Esophagus muscularis mucosa (tissue), 4 donors: ENCODE results near the gene MYOM3. TPM values are rescaled to one million over a fixed set of nuclear protein-coding genes. Genes with fewer than 3 reads are reported as not detected.

Experiments used
- DNase-seq: peaks from one replicate; pipeline ENCODE4 v3.0.0-alpha.2; 2017; ENCODE audit errors: extremely low spot score
- H3K27ac ChIP-seq, 4 donors: fragments of 200-600 bp; sonication (generic); replicated peaks in 1 of 4; 1 replicate in 3 of 4; 2 replicates in 1 of 4; pipeline ENCODE4 v1.5.1; 2016 to 2019; ENCODE audit warnings: mild to moderate bottlenecking in 1 of 4
- H3K27me3 ChIP-seq, 4 donors: fragments of 200-600 bp; sonication (generic); one replicate each; pipeline versions ENCODE4 v1.5.1 to v1.6.0; 2016 to 2019
- H3K36me3 ChIP-seq, 4 donors: fragments of 200-600 bp; sonication (generic); one replicate each; pipeline ENCODE4 v1.5.1; 2016 to 2019
- H3K4me1 ChIP-seq, 4 donors: fragments of 200-600 bp; sonication (generic); one replicate each; pipeline ENCODE4 v1.5.1; 2016 to 2019
- H3K4me3 ChIP-seq, 4 donors: fragments of 200-600 bp; sonication (generic); 1 replicate in 2 of 4; 2 replicates in 2 of 4; pipeline ENCODE4 v1.5.1; 2016 to 2019; ENCODE audit warnings: mild to moderate bottlenecking in 4 of 4, moderate library complexity in 1 of 4
- H3K9me3 ChIP-seq, 4 donors: fragments of 200-600 bp; sonication (generic); 1 replicate in 3 of 4; 2 replicates in 1 of 4; pipeline ENCODE4 v1.5.1; 2016 to 2019
- CTCF ChIP-seq, 3 experiments: fragments of 200-600 bp in 2 of 3; fragments of 450-650 bp in 1 of 3; sonication (generic) in 2 of 3; IDR thresholded peaks; one replicate each; pipeline ENCODE4 v1.5.1; 2017 to 2019; ENCODE audit warnings: antibody characterized with exemption in 3 of 3, mild to moderate bottlenecking in 2 of 3, moderate library complexity in 1 of 3
- EP300 ChIP-seq: sonication (generic); formaldehyde crosslinking; IDR thresholded peaks from one replicate; pipeline ENCODE4 v1.6.1; 2017; ENCODE audit warnings: antibody characterized with exemption
- POLR2A ChIP-seq: fragments of 450-650 bp; IDR thresholded peaks from one replicate; pipeline ENCODE4 v1.6.1; 2017; ENCODE audit warnings: antibody characterized with exemption, moderate library complexity, mild to moderate bottlenecking, low read depth
- POLR2AphosphoS5 ChIP-seq, 2 donors: sonication (generic); formaldehyde crosslinking; IDR thresholded peaks; one replicate each; pipeline ENCODE4 v1.6.1; 2017; ENCODE audit warnings: antibody characterized with exemption in 2 of 2
- WGBS: methylation state at CpG from one replicate; pipeline ENCODE4 v1.1.5; 2018; 5-methylcytosine and 5-hydroxymethylcytosine counted together
- intact Hi-C: fragments of 100-400 bp; cut with DNase I; formaldehyde crosslinking; loops from one replicate; pipeline ENCODE4 v1.15.1; 2023
- total RNA-seq, 4 donors: library from RNA; depleted of rRNA; stranded (reverse); fragments of >200 nt; gene quantifications; one replicate each; pipeline versions ENCODE4 v1.1.0 to v1.2.1, GENCODE V29; 2016

Gene MYOM3
- total RNA-seq, 4 donors from 2014 or later: 0.17 to 2.5 (median 1.4) TPM

- Histone ChIP-seq H3K27ac (peak overlapping the region in 1 of 4 donors; percentile 56), H3K27me3 (peaks cover 0 to 41% (median 0%) of the 10 kb centered on the region in 4 donors), H3K4me3 (peak overlapping the region in 1 of 4 donors; percentile 23), H3K36me3 (no peaks in the 10 kb centered on the region), H3K9me3 (no peaks in the 10 kb centered on the region), H3K4me1 (peaks cover 7 to 14% (median 10%) of the 10 kb centered on the region in 4 donors)
- no peak for TF ChIP-seq CTCF (IDR thresholded peaks at IDR 0.05)
- no peak for TF ChIP-seq POLR2A
- TF ChIP-seq POLR2AphosphoS5 (IDR thresholded peaks at IDR 0.05): no peak
- TF ChIP-seq EP300: no peak
- intact Hi-C loops: no loop called here
- DNase-seq: no peak
- 15% methylated on average over 12 of the region's 12 CpGs for WGBS
Observed at GRCh38 chr1:24151175-24151533, 39.2 kb upstream of the MYOM3 start.

- peak overlapping the region; percentile 11 to 31 (median 24) for H3K4me3 ChIP-seq
- no peaks in the 10 kb centered on the region for H3K36me3 ChIP-seq
- WGBS: 18% methylated on average over 34 of the region's 36 CpGs
- peaks cover 7 to 14% (median 10%) of the 10 kb centered on the region in 4 donors for H3K4me1 ChIP-seq
- H3K27ac ChIP-seq: peak overlapping the region in 1 of 4 donors; percentile 56
- peak; percentile 97 for DNase-seq
- no peaks in the 10 kb centered on the region for H3K9me3 ChIP-seq
- intact Hi-C loops: no loop called here
- peaks cover 0 to 41% (median 0%) of the 10 kb centered on the region in 4 donors for H3K27me3 ChIP-seq
- TF ChIP-seq EP300 (no peak), POLR2AphosphoS5 (IDR thresholded peaks at IDR 0.05) (peak in 1 of 2 donors; percentile 23), POLR2A (no peak), CTCF (IDR thresholded peaks at IDR 0.05) (peak; percentile 80 to 95 (median 91))
Observed at GRCh38 chr1:24150234-24151174, 38.6 kb upstream of the MYOM3 start.

DNA sequence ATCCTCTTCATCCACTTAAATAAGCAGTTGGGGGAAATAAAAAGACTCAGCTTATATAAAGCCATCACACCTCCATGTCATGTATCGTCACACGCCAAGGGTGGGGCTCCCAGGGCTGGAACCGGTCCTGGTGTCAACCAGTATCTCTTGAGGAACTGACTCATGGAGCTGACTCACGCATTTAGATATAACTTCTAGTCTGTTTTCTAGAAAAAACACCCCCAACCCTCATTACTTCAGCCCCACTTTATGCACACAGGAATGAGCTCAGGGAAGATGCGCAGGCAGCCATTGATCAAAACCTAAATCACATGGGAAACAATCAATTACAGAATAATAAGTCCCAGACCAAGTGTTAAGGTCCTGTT lies 37.9 kb upstream of the MYOM3 start:
- H3K9me3 ChIP-seq: no peaks in the 10 kb centered on the region
- H3K27me3 ChIP-seq: peaks cover 0 to 41% (median 0%) of the 10 kb centered on the region in 4 donors
- DNase-seq: no peak
- 68% methylated on average over 5 of the region's 5 CpGs for WGBS
- peaks cover 7 to 14% (median 10%) of the 10 kb centered on the region in 4 donors for H3K4me1 ChIP-seq
- intact Hi-C loops: no loop called here
- no peaks in the 10 kb centered on the region for H3K36me3 ChIP-seq
- no peak overlapping the region for H3K27ac ChIP-seq
- peak overlapping the region in 1 of 4 donors; percentile 25 for H3K4me3 ChIP-seq
- TF ChIP-seq EP300: no peak
- TF ChIP-seq POLR2AphosphoS5 (IDR thresholded peaks at IDR 0.05): no peak
- TF ChIP-seq CTCF (IDR thresholded peaks at IDR 0.05): no peak
- no peak for TF ChIP-seq POLR2A

DNA sequence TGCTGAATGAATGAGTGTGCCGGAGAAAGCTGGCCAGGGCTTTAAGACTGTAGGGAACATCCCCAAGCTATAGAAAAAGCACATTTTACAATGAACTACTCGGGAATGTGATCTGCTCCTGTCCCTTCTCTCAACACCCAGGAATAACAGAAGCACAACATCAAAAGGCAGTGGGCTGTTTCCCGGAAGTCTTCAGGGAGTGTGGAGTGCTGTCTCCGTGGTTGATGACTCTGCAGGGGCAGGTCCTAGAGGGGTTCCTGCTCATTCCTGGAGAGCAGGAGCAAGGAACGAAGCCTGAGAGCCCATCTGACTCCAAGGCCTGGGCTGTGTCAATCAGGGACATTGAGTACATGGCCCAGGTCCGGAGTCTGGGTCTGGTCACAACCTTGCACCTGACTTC lies 35.9 kb upstream of the MYOM3 start:
- H3K27ac ChIP-seq: no peak overlapping the region
- WGBS: 69% methylated on average over 5 of the region's 6 CpGs
- TF ChIP-seq EP300: no peak
- peaks cover 0 to 35% (median 0%) of the 10 kb centered on the region in 4 donors for H3K27me3 ChIP-seq
- intact Hi-C loops: no loop called here
- DNase-seq: no peak
- no peak overlapping the region for H3K4me3 ChIP-seq
- peaks cover 7 to 14% (median 11%) of the 10 kb centered on the region in 4 donors for H3K4me1 ChIP-seq
- no peaks in the 10 kb centered on the region for H3K9me3 ChIP-seq
- no peaks in the 10 kb centered on the region for H3K36me3 ChIP-seq

- intact Hi-C loops: no loop called here
- H3K4me3 ChIP-seq: no peak overlapping the region
- peaks cover 7 to 15% (median 12%) of the 10 kb centered on the region in 4 donors for H3K4me1 ChIP-seq
- TF ChIP-seq POLR2AphosphoS5 (IDR thresholded peaks at IDR 0.05) (no peak), POLR2A (no peak), CTCF (IDR thresholded peaks at IDR 0.05) (no peak), EP300 (no peak)
- no peaks in the 10 kb centered on the region for H3K36me3 ChIP-seq
- DNase-seq: no peak
- H3K27ac ChIP-seq: no peak overlapping the region
- peaks cover 0 to 32% (median 0%) of the 10 kb centered on the region in 4 donors for H3K27me3 ChIP-seq
- 95% methylated on average over 7 of the region's 9 CpGs for WGBS
- no peaks in the 10 kb centered on the region for H3K9me3 ChIP-seq
Observed at GRCh38 chr1:24147194-24147593, 35.3 kb upstream of the MYOM3 start.
